AG10803 (cell line): ENCODE measurements around the gene SORL1.
A peak's percentile ranks its signal among the peaks of the same experiment; 100 is the strongest.

Source experiments
- DNase-seq: peaks from one replicate; pipeline ENCODE4 v3.0.0; 2010; ENCODE audit warnings: low read depth
- H3K4me3 ChIP-seq: 2 replicates; pipeline ENCODE4 v1.5.1; 2011; ENCODE audit warnings: mild to moderate bottlenecking, low read length, control low read depth
- TF ChIP-seq, protein P1 (sequence below): conservative IDR thresholded peaks from 2 replicates; pipeline ENCODE4 v1.5.1; 2011; ENCODE audit warnings: mild to moderate bottlenecking, low read length, control low read depth, inconsistent platforms

SORL1 gene

DNA sequence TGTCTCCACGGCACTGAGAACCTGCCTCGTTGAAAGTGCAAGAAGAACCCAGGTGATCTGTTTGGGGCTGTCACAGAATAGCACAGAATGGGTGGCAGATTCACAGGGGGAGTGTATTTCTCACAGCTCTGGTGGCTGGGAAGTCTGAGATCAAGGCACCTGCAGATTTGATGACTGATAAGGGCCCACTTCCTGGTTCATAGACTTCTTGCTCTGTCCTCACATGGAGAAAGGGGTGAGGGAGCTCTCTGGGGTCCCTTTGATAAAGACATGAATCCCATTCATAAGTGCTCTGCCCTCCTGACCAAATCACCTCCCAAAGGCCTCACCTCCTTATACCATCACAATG is 199.1 kb downstream of the SORL1 start:
- TF ChIP-seq, protein P1, sequence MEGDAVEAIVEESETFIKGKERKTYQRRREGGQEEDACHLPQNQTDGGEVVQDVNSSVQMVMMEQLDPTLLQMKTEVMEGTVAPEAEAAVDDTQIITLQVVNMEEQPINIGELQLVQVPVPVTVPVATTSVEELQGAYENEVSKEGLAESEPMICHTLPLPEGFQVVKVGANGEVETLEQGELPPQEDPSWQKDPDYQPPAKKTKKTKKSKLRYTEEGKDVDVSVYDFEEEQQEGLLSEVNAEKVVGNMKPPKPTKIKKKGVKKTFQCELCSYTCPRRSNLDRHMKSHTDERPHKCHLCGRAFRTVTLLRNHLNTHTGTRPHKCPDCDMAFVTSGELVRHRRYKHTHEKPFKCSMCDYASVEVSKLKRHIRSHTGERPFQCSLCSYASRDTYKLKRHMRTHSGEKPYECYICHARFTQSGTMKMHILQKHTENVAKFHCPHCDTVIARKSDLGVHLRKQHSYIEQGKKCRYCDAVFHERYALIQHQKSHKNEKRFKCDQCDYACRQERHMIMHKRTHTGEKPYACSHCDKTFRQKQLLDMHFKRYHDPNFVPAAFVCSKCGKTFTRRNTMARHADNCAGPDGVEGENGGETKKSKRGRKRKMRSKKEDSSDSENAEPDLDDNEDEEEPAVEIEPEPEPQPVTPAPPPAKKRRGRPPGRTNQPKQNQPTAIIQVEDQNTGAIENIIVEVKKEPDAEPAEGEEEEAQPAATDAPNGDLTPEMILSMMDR: no peak
- DNase-seq: no peak
- no peak overlapping the region for H3K4me3 ChIP-seq

- no peak overlapping the region for H3K4me3 ChIP-seq
- TF ChIP-seq, protein P1: peak; percentile 49
- peak; percentile 38 for DNase-seq
Measured at GRCh38 chr11:121652971-121653370, 200.9 kb downstream of the SORL1 start.

- H3K4me3 ChIP-seq: no peak overlapping the region; the same call in 1 of the 2 replicates
- no peak for DNase-seq
- TF ChIP-seq, protein P1: no peak
Measured at GRCh38 chr11:121654259-121654842, 202.2 kb downstream of the SORL1 start.

- DNase-seq: peak; percentile 77
- TF ChIP-seq, protein P1: no peak
- H3K4me3 ChIP-seq: peak overlapping the region; percentile 58
Measured at GRCh38 chr11:121654843-121655536, 202.9 kb downstream of the SORL1 start.

DNA sequence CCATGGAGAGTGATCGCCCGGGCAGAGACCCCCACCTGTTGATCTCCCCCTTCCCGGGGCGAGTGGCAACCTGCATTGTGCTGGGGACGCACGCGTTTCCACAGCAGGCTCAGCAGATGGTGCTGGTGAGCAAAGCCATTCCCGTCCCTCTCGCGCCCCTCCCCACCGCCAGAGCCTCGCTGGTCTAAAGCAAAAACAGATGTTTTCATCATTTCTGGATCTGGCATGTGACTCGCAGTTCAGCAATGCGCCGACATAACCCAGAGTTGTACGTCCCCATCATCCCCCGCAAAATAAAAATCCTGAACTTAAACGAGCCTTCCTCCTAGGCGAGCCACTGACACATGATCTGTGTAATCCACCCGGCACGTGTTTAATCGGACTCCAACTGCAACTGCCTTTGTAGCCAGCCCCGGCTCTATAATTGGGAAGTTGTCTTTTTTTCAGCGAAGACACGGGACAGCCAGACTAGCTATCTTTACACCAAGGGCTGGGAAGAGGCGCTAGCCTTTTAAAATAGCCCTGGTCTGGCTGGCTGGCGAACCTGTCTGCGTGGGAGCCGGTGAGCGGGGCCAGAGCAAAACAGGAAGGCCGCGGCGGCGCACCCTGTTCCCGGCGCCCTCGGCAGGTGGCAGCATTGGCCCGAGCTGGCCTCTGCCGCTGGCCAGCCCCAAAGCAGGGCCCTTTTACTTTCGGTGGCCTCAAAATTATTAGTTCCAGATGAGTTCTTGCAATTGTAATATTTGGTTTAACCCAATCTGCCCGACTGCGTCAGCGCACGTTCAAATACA is 203.6 kb downstream of the SORL1 start:
- DNase-seq: peak; percentile 99
- H3K4me3 ChIP-seq: peak overlapping the region; percentile 58
- TF ChIP-seq, protein P1: peak; percentile 86

DNA sequence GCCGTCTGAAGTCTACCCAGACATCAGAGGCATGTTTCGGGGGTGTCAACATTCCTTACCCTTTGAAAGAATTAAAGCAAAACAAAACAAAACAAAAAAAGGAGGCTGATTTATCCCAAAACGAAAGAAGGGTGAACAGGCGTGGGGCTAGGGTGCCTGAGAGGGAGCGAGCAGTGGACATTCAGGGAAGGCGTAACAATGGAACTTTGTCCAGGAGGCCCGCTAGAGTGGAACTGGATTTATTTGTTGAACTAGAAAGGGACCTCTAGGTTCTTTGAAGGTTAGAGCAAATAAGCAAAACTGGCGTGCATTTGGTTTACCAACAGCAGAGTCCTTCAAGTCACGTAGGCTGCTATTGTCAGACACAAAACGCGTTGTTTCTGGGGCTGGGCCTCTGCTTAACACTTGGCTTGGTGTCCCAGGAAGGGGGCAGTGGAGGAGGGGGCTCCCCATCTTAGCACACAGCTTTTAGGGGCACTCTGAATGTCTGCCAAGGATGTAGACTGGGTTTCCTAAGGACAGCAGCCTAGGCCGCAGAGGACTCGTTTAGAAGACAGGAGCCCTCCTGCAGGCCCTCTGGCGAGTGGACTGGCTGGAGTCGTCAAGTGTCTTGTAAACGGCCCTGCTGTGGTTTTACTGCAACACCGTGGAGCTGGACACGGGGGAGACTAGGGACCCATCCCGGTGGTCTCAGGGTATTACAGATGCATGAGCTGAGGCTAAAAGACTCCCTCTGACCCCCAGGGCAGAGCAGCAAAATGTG is 204.4 kb downstream of the SORL1 start:
- TF ChIP-seq, protein P1: no peak
- no peak for DNase-seq
- peak overlapping the region; percentile 37 for H3K4me3 ChIP-seq
